SW480 (cell line): ENCODE measurements around the gene GALNT18.

Source experiments
- DNase-seq: peaks from one replicate; pipeline ENCODE4 v3.0.0-alpha.2; 2016; ENCODE audit warnings: low spot score

The GALNT18 gene

DNA sequence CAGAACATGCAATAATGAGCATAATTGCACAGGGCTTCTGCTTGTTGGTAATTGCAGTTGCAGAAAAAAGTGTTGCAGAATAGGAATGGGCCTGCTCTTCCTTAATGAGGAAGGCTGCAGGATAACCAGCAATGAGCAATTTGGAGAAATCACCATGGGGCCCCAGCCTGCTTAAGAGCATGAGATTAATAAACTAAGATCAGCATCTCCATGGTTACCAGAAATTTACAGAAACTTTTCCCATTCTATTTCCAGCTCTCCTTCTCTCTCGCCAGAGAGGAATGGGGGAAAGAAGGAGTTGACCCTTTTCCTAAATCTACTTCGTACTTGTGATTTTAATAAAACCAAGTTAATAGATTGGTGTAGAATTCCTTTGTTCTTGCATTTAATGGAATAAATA lies 187.8 kb downstream of the GALNT18 start:
- DNase-seq: no peak

DNA sequence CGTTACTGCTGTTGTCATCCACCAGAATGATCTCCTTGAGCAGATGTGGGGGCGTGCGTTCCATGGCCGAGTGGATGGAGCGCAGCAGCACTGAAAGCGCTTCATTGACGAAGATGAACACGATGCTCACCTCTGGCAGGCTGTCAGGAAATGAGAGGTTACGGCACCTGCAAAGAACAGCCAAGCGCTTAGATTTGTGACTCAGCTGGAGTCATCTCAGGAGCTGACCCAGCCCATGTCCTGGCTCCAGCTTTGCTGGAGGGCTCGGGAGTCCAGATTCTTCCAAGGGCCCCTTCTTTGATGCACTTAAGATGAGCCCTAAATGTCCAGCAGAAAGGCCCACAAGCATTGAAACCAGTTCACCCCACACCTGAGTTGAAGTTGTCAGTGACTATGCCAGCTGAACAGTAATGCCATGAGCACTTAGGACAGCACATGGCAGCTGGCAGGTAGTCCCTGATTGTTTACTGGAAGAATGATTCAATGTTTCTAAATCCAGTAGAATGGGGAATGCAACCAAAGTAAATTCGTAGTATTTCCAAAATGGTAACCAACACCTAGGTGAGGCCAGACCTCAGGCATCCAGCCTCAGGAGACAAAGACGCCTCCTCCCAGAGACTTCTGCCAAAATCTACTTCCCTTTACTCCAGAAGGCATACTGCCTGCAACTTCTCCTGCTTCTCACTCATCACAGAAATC lies 189.0 kb downstream of the GALNT18 start:
- no peak for DNase-seq

DNA sequence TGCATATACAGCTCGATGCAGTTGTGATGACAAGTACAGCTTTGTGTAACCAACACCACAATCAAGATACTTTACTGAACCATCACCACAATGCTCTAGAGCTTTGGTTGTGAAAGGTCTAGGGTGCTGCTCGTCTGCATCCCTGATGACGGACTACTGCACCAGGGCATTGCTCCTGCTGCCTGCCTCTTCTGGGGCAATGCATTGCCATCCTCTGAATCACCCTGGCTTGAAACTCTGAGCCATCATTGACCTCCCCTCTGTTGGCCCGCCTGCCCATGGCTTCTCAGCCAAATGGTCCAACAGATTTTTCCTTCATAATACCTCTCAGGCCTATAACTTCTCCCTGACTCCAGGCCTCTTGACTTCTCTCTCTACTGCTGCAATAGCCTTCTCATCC lies 191.4 kb downstream of the GALNT18 start:
- no peak for DNase-seq

DNA sequence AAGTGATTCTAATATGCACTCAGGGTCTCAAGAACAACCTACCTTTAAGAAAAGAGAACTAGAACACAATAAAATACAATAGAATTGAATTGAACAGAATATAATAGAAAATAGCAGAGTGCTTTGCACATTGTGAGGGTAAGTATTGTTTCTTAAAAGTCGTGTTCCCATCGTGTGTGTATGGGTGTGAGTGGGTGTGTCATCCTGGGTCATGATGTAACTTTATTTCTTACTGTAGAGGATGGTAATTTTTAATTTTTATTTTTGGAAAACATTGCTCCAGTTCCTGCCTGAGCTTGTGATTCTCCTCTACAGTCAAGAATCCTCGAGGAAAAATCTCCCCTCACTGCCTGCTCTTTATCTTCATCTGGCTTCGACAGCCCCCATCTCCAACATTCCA lies 193.1 kb downstream of the GALNT18 start:
- DNase-seq: no peak

DNA sequence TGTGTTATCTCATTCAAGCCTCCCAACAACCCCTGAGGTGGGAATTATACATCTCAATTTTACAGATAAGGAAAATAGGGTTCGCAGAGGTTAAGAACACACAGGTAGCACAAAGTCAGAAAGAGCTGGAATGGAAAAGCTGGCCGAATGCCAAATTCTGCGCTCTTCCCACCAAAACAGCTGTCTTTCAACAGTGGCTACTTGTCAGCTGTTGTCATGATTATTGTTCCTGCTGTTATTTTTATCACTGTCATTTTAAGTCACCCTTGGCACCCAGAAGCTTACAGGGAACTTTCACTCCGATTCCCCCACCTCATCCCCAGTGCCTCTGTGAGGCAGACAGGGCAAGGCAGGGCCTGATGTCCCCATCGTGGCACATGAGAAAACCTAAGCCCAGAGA lies 194.3 kb downstream of the GALNT18 start:
- no peak for DNase-seq

DNA sequence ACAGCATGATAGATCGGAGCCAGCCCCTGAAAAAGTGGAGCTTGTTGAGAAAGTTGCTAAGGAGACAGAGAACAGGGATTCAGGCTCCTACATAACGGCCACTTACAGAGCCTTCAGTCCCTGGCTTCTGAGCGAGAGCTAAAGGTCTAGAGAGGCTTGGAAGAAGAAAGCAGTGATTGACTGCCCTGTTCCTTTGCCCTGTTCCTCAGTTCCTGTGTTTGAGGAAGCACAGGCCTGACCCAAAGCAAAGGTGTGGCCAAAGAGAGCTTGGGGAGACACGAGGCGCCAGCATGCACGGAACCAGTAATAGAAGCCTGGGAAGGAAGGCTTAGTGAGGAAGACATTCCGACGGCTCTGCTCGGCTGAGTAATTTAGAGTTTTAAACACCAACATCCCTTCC lies 194.7 kb downstream of the GALNT18 start:
- no peak for DNase-seq

DNA sequence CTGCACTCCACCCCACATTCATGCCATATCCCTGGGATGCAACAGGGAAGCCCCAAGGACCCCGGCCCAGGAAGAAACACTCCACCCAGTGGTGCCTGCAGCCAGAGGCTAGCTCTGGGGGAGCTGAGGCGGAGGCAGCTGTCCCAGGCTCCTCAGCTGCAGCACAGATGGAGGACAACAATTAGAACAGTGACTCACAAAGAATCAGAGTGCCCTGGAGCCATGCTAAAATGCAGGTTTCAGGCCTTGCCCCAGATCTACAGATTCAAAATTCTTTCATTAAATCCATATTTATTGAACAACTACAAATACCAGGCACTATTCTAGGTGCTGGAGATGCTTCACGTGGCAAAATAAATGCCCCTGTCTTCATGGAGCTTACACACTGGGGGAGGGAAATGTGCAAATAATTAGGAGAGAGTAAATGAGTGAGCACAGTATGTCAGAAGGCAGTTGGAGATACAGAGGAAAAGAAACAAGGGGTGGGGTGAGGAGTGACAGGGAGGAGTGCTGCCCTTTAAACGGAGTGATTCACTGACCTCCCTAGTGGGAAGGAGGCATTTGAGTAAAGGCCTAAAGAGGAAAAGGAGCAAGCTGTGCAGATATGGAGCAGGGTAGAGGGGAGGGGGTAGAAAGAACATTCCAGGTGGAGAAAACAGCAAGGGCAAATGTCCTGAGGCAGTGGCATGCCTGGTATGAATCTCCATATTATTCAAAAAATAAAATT lies 195.4 kb downstream of the GALNT18 start:
- no peak for DNase-seq

DNA sequence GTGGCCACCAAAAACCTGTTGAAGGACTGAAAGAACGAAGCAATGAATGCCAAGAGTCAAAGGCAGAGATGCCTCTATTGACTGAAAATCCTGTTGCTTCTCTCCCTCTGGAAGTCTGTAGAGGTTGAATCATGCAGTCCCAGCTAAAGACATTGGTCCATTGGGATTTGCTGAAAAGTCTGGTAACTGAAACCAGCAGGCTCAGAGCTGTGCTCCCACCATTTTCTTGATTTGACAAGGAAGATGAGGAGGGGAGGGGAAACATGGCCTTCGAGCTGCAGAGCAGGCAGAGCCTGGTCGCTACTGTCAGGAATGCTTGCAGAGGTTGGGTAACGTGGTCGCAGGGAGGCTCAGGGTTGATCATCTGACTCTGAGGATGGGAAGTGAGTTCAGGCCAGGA lies 196.0 kb downstream of the GALNT18 start:
- DNase-seq: no peak

DNA sequence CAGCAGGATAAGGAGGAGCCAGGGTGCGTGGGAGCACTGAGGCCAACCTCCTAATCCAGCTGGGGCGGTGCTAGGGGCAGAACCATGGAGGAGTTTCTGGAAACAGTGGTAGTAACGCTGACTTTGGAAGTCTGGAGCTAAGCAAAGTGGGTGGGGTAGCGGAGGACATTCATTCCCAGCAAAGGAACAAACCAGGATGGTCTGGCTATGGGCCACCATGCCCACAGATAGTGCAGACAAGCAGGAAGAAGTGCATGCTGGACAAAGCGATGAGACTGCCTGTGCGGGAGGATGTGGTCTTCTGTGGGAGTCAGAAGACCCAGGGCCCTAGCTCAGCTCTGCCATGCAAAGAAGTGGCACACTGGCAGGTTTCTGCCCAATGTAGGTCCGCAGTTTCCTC lies 197.1 kb downstream of the GALNT18 start:
- DNase-seq: no peak

DNA sequence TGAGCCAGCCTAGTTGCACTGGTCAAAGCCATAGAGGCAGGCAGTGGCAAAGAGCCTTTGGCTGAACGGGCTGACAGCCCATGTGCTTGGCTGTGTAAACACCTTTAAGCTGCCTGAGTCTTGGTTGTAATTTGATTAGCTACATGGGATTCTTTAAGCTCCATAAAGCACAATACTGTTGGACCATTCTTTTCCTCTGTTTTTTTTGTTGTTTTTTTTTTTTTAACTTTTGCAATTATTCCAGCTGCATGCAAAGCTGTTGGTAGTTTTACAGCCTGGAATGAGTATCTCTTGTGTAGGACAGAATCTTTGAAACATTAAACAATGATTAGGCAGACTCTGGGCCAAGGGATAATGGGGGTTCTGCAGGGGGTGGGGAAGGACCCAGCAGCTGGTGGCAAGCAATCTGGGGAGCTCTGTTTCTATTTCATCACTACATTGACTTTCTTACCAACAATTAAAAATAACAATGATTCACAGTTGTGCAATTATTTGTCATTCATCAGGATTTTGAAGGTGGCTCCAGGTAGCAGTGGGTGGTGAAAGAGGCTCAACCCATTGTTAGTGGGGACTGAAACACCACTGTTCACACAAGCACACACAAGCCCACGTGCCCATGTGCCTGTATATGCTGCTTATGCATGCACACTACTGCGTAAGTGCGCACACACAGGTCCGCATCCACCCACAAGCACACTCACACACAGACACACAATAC lies 199.2 kb downstream of the GALNT18 start:
- no peak for DNase-seq

DNA sequence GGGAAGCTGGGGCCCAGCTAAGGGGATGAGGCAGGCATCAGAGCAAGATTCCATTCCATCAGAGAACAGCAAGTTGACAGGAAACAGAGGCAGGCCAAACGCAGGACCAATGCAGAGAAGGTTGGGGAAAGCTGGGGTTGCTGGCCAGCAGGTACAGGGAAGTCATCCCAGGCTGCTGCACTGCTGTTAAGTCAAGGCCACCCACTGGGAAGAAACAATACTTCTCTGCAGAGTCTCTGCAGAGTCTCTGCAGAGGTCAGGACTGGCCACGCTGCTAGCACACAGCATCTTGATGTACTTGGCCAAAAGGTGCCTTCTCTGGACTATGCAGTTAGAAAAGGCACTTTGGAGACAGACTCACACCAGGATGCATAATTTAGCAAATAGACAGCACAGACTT lies 200.3 kb downstream of the GALNT18 start:
- DNase-seq: no peak

DNA sequence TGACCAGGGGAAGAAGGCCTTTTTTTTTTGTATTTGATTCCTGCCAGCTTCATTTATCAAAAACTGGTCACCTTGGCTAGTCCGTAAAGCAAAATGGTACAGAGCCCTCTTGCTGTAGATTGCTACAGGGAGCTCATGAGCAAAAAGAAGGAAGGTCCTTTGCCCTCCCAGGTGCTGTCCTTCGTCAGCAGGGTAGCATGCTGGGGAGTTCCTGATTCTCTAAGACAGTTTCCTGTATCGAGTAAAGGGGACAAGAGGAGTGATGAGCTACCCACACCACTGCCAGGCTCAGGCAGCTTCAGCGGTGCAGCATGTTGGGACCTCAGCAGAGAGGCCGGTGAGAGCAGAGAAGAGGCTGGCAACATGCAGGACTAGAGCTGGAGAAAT lies 200.9 kb downstream of the GALNT18 start:
- DNase-seq: no peak

DNA sequence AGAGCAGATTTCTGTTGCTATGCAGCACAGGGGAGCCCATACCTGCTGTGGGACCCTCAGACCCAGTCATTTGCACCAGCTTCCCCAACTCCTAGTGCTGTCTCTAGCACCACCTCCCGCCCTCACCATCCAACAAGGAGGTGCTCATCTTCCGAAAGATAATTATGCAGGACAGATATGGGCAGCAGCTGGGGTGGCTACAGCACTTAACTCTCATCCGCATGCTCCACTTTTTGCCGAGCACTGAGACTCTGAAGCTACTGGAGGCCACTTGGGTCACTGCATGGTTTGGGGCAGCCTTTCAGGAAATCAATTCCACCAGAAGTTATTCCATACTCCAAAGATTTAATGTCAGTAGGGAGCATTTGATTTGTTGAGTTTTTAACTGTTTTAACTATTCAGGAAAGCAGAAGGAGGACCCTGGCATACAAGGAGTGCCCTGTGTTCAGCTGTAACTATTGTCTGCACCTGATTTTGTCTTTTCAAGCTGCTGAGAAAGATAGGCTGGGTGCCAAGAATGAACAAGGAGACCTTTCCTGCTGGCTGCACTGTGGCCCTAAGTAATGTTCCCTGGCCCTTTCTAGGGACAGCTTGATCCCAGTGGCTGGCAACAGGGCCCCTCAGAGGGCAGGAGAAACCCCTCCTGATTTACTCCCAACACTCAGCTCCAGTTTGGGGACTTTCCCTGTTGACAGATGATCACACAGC lies 201.5 kb downstream of the GALNT18 start:
- no peak for DNase-seq

DNA sequence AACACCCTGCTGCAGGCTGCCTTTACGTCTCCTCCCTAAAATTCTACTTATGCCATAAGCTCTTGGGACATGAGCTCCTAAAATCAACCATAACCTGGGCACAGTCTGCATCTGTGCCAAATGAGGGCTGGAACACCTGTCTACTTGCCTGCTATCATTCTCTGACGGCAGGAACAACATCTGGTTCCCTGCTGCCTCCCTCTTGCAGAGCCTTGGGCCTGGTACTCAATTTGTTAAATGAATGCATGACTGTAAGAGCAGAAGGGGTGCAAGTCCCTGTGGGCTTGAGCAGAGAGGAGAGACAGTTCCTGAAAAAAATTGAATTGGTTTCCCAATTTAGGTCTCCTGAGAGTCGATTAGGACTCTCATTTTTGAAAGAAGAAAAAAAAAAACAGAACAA lies 202.1 kb downstream of the GALNT18 start:
- DNase-seq: no peak

DNA sequence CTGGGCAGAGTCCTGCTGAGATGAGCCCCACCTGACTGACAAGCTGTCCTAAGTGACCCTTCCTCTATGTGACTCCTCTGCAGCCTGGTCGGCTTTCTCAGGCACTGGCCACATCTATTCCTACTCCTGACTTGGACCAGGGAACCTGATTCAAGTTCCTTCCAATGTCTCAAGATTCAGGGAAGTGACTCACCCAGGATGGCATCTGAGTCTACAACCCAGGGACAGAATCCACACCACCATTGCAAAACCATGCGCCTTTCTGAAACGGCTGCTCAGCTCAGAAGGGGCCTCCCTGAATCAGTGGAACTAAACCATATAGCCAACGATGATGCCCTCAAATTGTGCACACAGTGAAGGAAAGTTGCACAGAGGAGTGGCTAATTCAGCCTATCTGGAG lies 204.9 kb downstream of the GALNT18 start:
- DNase-seq: peak; percentile 21

DNA sequence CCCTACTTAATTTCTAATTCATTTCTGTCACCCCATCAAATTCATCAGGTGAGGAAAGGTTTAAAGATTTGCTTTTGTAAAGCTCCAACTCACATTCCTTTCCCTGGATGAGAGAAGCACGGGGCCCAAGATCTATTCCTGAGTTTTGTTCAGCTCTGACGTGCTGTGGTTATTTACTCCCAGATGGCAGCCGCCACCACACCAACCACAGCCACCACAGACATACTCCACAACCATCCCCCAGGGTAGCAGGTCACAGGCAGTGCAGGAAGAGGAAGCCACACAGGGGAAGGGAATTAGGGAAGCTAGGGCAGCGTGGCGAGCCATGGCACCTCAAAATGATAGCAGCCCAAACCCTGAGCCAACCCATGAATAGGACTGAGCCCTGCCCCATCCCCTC lies 205.3 kb downstream of the GALNT18 start:
- DNase-seq: peak; percentile 72

DNA sequence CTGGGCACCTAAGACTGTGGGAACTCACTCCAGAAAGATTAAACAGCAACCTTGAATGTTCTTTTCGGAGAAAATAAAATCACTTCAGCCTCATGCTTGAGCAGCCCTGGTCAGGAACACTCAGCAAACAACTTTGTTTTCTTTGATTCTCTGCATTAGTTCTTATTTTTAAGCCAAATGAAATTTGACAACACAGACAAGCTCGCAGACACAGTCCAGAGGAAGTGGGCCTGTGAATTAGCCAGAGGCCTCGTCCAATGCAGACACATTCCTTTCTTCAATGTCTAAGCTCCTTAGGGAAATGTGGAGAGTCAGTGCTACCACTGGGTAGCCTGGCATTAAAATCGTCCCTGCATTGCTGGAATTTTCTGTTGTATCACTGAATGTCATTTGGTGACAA lies 205.9 kb downstream of the GALNT18 start:
- DNase-seq: no peak

DNA sequence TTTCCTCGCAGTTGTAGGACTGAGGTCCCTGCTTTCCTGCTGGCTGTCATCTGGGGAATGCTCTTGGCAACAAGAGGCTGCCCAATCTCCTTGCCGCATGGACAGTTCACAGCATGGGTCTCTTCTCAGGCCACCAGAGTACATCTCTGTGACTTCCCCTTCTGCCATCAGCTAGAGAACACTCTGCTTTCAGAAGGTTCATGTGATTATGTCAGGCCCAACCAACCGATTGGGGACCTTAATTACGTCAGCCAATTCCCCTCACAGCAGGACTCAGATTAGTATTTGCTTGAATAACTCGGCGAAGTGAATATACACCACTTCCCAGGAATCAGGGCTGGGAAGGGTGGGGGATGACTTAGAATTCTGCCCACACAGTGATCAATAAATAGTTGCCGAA lies 206.8 kb downstream of the GALNT18 start:
- DNase-seq: no peak

DNA sequence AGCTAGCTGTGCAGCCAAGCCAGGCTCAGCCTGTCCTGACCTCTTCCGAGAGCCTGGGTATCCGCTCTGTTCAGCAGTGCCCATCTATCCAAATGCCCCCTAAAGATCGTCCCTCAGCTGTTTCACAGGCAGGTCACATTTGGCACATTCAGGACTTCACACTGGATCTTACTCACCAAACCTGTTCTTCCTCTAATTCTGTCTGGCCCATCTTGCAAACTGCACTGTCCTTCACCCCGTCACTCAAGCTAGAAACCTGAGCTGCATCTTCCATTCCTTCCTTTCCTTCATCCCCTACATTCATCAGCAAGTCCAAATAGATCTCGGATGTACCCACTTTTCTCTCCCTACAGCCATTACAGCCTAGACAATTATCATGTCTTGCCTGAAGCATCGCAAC lies 208.0 kb downstream of the GALNT18 start:
- no peak for DNase-seq

DNA sequence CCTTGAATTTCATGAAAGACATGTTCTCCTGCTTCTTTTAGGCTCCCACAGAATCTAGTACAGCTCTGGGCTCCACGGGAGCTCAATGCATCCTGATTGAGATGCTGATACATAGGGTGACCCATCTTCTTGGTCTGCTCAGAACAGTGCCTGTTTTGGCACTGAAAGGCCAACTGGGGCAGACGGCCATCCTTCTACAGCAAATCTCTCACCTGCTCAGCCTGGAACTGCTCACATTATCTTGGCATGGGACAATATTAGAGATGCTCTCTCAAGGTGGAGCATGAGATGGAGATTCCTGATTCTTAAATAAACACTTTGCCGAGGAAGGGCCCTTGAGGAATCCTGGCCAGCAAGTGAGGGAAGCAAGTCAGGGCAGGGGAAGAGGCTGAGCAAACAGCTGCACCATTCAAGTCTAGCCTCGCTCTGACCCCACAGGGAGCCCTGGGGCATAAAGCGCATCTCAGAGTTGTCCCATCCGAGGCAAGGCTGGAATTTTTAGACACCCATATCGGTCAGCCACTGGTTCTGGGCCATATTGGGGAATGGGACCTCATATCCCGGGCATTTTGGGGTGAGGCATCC lies 210.3 kb downstream of the GALNT18 start:
- DNase-seq: no peak

DNA sequence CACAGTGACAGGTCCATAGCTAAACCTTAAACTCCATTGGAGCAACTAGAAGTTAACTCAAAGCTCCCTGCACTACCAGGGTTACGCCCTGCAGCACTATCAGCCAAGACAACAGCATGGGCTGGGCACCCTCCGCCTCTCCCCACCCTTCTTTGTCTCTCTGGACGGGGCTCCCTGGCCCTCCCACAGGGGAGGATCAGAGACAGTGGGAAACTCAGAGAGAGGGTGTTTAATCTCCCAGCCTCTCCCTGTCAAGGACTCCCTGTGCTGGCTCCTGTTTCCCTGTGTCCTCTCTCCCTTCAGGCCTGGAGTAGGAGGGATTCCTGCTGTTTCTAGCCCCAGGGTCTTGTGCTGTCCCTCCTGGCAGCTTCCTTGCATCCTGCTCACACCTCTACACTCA lies 211.9 kb downstream of the GALNT18 start:
- DNase-seq: no peak

DNA sequence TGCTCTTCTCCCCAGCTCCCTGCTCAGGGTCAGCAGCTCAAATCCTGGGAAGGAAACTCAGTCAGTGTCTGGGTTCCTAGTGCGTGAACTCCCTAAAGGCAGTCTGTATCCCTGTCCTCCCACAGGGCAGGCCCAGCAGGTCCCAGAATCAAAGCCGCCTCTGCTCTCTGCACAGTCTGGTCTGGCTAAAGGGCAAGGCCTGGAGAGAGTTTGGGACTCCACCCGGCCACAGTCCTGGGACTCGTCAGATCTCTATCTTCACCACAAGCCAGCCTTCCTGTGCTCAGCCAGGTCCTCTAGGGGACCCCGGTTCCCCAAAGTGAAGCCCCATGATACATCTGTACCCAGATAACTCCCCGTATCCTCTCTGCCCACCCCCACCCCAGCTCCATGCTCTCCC lies 212.6 kb downstream of the GALNT18 start:
- no peak for DNase-seq
